GM18519 (cell line): ENCODE data around the gene PRIM2.
"Not testable (repeated sequence)": the region's sequence is repeated elsewhere in the genome, so short reads cannot be mapped to it uniquely, and the experiment has no call there.

Source experiments
- ATAC-seq: cut with Tn5 transposase; IDR thresholded peaks from one replicate; pipeline ENCODE4 v1.9.1; 2021; ENCODE audit warnings: mild to moderate bottlenecking, moderate library complexity; ENCODE audit not compliant: unreplicated experiment, low FRiP score

PRIM2 gene, protein sequence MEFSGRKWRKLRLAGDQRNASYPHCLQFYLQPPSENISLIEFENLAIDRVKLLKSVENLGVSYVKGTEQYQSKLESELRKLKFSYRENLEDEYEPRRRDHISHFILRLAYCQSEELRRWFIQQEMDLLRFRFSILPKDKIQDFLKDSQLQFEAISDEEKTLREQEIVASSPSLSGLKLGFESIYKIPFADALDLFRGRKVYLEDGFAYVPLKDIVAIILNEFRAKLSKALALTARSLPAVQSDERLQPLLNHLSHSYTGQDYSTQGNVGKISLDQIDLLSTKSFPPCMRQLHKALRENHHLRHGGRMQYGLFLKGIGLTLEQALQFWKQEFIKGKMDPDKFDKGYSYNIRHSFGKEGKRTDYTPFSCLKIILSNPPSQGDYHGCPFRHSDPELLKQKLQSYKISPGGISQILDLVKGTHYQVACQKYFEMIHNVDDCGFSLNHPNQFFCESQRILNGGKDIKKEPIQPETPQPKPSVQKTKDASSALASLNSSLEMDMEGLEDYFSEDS

DNA sequence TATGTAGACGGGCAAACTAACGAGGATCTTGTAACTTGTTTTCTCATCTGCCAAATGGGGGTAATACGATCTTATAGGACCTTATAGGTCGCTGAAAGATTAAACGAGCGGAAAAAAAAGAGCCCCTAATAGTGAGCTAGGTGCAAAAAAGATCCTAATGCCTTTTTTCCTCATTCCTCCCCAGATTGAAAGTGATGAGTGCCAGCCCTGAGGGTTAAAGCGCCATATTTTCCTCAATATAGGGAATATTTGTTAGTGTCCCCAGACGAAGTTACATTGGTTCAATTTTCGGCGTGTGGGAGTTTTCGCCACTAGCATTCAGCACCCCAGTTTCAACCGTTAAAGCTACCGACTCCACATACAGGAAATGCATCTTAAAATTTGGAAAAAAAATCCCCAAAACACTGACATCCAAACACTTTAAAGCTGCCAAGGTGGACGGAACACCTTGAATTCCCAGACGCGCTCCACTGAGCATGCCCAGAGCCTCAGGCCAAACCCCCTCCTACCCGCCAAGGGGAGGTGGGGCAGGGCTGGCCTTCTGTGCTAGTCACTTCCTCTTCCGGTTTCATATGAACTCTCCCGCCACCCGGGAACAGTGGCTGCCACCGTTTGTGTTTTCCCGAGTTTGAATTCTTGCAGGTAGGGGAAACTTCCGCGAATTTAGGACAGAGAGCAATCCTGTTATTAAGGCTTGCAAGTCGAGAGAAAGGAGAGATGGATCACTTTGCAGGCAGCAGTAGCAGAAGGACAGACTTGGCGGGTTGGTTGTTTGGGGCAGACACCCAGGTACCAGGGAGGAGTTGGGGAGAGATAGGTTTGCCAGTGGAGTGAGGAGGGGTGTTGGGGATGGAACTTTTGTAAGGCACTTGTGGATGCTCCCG is at the start of gene PRIM2:
Gene PRIM2, plus strand, starts transcription at position 571 of the 884 bp plus-strand sequence. CDS start 816 bp downstream, outside the sequence.
- ATAC-seq = peak; percentile 76

- ATAC-seq = no peak
These were observed 49.2 kb upstream of the PRIM2 start for GRCh38 chr6:57268294-57268640.

DNA sequence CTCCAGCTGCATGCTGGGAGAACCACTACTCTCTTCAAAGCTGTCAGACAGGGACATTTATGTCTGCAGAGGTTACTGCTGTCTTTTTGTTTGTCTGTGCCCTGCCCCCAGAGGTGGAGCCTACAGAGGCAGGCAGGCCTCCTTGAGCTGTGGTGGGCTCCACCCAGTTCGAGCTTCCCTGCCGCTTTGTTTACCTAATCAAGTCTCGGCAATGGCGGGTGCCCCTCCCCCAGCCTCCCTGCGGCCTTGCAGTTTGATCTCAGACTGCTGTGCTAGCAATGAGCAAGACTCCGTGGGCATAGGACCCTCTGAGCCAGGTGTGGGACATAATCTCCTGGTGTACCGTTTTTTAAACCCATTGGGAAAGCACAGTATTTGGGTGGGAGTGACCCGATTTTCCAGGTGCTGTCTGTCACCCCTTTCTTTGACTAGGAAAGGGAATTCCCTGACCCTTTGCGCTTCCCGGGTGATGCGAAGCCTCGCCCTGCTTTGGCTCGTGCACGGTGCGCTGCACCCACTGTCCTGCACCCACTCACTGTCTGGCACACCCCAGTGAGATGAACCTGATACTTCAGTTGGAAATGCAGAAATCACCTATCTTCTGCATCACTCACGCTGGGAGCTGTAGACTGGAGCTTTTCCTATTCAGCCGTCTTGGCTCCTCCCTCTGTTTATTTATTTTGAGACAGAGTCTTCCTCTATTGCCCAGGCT is 43.2 kb upstream of the PRIM2 start:
- not testable (repeated sequence) for ATAC-seq

DNA sequence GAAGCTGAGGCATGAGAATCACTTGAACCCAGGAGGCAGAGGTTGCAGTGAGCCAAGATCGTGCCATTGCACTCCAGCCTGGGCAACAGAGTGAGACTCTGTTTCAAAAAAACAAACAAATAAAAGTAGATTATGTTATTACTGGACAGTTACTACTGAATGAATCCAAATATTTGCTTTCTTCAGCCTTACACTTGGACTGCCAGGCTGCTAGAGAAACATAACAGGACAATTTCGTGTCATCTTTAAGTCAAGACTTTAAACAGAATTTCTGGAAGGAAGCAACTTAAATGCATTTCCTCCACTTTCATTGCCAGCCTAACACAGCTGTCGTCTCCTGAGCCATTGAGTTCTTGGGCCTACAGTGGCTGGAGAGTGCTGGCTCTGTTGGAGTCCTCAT is 42.0 kb upstream of the PRIM2 start:
- no peak for ATAC-seq

DNA sequence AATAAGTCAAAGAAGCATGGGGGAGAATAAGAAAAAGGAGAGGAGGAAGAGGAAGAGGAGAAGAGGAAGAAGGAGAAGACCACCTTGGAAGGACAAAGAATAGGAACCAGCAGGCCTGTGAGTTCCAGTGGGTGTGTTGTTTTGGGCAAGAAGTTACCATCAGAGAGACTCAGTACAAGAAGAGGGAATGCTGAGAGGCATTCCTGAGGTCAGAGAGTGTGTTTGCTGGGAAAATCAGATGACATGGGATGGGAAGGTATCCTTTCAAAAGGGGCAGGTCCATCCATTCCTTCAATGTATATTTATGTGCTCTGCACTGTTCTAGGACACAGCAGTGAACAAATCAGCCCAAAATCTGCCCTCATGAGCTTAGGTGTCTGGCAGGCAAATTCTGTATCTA is 40.5 kb upstream of the PRIM2 start:
- ATAC-seq = no peak

DNA sequence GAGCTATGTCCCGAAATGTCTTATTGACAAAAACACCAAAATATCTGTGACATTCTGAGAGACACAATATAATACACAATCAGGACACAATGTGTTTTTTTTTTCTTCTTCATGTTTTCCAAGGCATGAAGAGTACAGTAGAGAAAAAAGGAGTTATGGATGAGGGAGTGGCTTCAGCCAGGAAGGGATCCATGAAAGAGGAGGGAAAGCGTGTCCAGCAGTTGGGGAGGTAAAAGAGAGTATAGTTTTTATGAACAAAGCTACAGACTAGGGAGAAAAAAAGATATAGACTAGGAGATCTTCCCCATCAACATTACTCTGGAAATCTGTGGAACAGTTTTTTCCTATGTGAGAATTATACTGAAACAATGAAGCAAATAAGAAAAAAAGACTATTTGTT is 38.9 kb upstream of the PRIM2 start:
- ATAC-seq = no peak

GRCh38 chr6:57279013-57279412 is 38.4 kb upstream of the PRIM2 start:
- ATAC-seq = no peak

DNA sequence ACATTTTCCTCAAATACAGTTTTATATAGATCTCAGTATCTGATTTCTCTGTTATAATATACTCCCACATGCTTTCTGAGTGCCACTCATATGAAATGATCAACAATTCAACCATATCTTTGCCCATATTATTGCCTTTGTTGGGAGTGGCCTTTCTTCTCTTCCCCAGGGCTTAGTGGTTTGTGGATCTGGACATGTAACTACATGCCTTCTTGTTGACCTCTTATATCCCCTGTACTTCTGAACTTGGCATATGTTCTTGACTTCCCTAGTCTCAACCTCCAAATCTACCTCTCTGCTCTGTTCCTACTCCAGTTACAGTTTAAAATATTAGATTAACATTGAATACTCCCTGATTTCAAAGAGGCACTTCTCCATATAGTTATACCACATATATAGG is 34.3 kb upstream of the PRIM2 start:
- ATAC-seq = no peak

- ATAC-seq = no peak
These were observed 33.4 kb upstream of the PRIM2 start for GRCh38 chr6:57283911-57284455.

GRCh38 chr6:57288136-57288535 is 29.3 kb upstream of the PRIM2 start:
- ATAC-seq = not testable (repeated sequence)

- not testable (repeated sequence) for ATAC-seq
These were observed 24.0 kb upstream of the PRIM2 start for GRCh38 chr6:57293472-57293871.

GRCh38 chr6:57294862-57295445 is 22.5 kb upstream of the PRIM2 start:
- ATAC-seq = no peak

- ATAC-seq = no peak
These were observed 19.9 kb upstream of the PRIM2 start for GRCh38 chr6:57297505-57297904.

DNA sequence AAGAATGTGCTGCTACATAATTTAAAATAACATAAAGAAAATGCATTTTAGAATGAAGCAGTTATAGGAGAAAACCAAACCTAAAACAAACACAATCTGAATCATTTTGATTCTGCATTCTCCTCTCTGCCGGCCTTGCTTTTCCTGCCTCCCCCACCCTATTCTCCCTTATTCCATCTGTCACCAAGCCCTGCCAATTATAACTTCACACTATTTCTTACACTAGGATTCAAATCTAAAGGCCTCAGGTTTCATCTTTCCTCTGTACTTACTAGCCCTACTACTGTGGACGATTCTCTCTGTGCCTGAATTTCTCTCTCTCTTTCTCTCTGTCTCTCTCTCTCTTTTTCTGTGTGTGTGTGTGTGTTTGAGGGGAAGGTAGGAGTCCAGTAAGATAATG is 18.7 kb upstream of the PRIM2 start:
- ATAC-seq = no peak

DNA sequence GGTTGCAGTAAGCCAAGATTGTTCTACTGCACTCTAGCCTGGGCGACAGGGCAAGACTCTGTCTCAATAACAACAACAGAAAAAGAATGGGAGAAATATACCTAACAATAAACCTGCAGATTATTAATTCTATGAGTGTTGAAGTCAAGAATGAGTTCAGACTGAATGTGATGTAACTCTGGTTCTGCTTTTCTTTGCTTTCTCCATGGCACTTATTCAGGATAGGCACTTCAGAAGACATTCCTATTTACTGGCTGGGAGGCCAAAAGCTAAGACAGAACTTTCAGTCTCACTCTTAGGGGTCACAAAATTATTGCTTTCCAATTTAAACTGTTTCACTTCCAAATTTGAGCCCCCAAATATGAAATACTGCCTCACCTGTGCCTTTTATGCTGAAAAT is 15.7 kb upstream of the PRIM2 start:
- ATAC-seq = no peak

DNA sequence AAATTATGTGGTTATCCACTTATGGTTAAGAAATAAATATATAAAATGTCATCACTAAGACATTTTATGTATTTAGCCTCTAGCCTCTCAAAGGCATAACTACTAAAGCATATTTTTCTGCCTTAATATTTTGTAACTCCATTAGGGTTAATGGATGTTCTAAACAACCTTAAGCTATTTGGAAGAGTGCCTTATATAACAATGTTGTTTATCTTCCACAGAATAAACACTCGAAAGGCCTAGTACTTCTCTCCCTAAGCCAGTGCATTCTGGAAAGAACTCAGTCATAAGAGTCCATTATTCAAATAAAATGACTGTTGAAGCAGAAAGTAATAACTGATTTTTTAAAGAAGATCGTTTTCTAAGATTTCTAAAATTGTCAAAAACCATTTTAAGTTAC is 15.0 kb upstream of the PRIM2 start:
- no peak for ATAC-seq

- ATAC-seq = no peak
These were observed 13.3 kb upstream of the PRIM2 start for GRCh38 chr6:57303931-57304681.

DNA sequence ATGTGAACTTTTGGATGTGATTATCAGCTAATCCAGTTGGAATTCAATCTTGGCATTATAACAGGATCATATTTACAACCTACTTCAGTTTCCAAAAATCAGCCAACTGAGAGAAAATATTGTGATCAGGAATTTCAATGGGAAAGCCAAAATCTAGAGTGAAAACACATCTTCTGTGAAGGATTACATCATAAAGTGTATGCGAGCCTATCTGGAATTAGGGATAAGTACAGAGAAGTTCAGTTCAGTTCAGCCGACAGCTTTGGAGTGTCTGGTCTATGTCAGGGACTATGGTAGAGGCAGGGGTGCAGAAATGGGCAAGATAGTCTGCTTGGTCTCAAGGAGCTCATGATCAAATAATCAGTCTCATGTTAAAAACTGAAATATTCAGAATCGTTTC is 12.3 kb upstream of the PRIM2 start:
- ATAC-seq = no peak

GRCh38 chr6:57305761-57306160 is 11.7 kb upstream of the PRIM2 start:
- no peak for ATAC-seq
